Tibial nerve (tissue), 4 donors: Measurements from ENCODE around the gene WNT3A. TPM values are rescaled to one million over a fixed set of nuclear protein-coding genes. Genes with fewer than 3 reads are reported as not detected.

Source experiments
- DNase-seq, 2 donors: peaks; one replicate each; pipeline ENCODE4 v3.0.0-alpha.2; 2019; ENCODE audit warnings: low spot score in 2 of 2
- H3K27ac ChIP-seq, 4 donors: fragments of 200-600 bp; sonication (generic) in 3 of 4; one replicate each; pipeline ENCODE4 v1.5.1; 2017 to 2019; ENCODE audit warnings: mild to moderate bottlenecking in 1 of 4
- H3K27me3 ChIP-seq, 2 donors: fragments of 200-600 bp; sonication (generic) in 1 of 2; one replicate each; pipeline versions ENCODE4 v1.5.1 to v1.6.0; 2017 to 2019
- H3K36me3 ChIP-seq, 3 donors: fragments of 200-600 bp; sonication (generic); one replicate each; pipeline ENCODE4 v1.5.1; 2018 to 2019
- H3K4me1 ChIP-seq, 4 donors: fragments of 200-600 bp; sonication (generic) in 3 of 4; one replicate each; pipeline ENCODE4 v1.5.1; 2017 to 2019
- H3K4me3 ChIP-seq, 4 donors: fragments of 200-600 bp; sonication (generic) in 3 of 4; one replicate each; pipeline ENCODE4 v1.5.1; 2017 to 2019; ENCODE audit warnings: mild to moderate bottlenecking in 1 of 4, moderate library complexity in 1 of 4
- H3K9me3 ChIP-seq, 4 donors: fragments of 200-600 bp; sonication (generic) in 3 of 4; one replicate each; pipeline ENCODE4 v1.5.1; 2017 to 2019
- EP300 ChIP-seq, 2 donors: sonication (generic); formaldehyde crosslinking; IDR thresholded peaks; one replicate each; pipeline ENCODE4 v1.6.1; 2017; ENCODE audit warnings: antibody characterized with exemption in 2 of 2, mild to moderate bottlenecking in 1 of 2
- POLR2A ChIP-seq, 2 donors: fragments of 450-650 bp; IDR thresholded peaks; one replicate each; pipeline ENCODE4 v1.6.1; 2017; ENCODE audit warnings: antibody characterized with exemption in 2 of 2, mild to moderate bottlenecking in 2 of 2, moderate library complexity in 2 of 2
- WGBS, 2 donors: methylation state at CpG; one replicate each; pipeline ENCODE4 v1.1.5; 2018; 5-methylcytosine and 5-hydroxymethylcytosine counted together
- total RNA-seq, 4 donors: library from RNA; depleted of rRNA; stranded (reverse); fragments of >200 nt; gene quantifications; one replicate each; pipeline ENCODE4 v1.1.0, GENCODE V29; 2016
- TF ChIP-seq, protein P1 (sequence below), 5 experiments: fragments of 200-600 bp in 3 of 5; fragments of 450-650 bp in 2 of 5; sonication (generic) in 3 of 5; IDR thresholded peaks; one replicate each; pipeline ENCODE4 v1.5.1; 2016 to 2019; ENCODE audit warnings: antibody characterized with exemption in 5 of 5, mild to moderate bottlenecking in 3 of 5, moderate library complexity in 2 of 5

WNT3A gene
- total RNA-seq, 4 donors from 2014 or later: not detected

DNA sequence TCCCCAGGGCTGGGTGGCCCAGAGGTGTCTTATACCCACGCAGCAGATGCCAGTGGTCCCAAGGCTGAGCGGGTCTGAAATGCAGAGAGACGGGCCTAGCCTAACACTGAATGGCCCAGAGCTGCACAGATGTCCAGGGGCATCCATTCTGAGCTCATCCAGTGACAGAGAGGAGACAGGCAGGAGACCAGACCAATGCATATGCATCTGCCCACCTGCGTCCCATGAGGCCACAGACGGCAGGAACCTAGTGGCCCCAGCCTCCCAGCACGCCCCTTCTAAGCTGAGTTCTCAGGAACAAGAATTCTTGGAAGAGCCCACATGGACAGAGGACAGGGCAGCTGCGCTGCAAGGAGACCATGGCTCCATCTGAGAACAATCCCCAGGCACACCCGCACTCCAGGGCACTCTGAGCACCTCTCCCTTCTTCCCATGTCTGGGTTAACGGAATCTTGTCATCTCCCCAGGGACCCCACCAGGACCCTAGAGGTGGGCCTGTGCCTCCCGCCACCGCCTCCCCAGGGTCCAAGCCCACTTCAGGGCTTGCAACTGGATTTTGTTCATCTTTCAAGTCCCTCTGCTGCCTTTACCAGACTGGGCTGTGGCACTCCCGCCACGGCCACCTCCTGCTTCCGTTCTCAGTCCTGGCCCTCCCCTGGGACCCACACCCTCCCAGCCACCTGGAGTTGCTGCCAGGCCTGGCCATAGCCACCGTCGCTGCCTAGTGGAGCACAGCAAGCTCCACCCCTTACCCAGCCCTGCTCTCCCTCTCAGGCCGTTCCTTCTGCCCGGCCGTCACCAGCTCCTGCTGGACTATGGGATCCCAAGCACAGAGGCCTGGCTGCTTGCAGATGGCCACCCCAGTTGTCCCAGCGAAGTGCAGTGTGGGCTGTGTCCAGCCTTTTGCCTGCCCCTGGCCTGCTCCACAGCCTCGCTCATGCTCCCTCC lies 3.3 kb downstream of the WNT3A start:
- TF ChIP-seq EP300 (IDR thresholded peaks at IDR 0.05) (no peak), POLR2A (IDR thresholded peaks at IDR 0.05) (no peak)
- TF ChIP-seq, protein P1, sequence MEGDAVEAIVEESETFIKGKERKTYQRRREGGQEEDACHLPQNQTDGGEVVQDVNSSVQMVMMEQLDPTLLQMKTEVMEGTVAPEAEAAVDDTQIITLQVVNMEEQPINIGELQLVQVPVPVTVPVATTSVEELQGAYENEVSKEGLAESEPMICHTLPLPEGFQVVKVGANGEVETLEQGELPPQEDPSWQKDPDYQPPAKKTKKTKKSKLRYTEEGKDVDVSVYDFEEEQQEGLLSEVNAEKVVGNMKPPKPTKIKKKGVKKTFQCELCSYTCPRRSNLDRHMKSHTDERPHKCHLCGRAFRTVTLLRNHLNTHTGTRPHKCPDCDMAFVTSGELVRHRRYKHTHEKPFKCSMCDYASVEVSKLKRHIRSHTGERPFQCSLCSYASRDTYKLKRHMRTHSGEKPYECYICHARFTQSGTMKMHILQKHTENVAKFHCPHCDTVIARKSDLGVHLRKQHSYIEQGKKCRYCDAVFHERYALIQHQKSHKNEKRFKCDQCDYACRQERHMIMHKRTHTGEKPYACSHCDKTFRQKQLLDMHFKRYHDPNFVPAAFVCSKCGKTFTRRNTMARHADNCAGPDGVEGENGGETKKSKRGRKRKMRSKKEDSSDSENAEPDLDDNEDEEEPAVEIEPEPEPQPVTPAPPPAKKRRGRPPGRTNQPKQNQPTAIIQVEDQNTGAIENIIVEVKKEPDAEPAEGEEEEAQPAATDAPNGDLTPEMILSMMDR (IDR thresholded peaks at IDR 0.05): no peak
- 58 to 68% methylated on average over 20 to 21 of the region's 21 CpGs for WGBS, 2 donors
- H3K36me3 ChIP-seq: no peaks in the 10 kb centered on the region
- no peak overlapping the region for H3K27ac ChIP-seq
- no peaks in the 10 kb centered on the region for H3K9me3 ChIP-seq
- peaks cover 0 to 27% (median 0%) of the 10 kb centered on the region in 4 donors for H3K4me1 ChIP-seq
- H3K4me3 ChIP-seq: no peak overlapping the region
- DNase-seq: no peak
- peaks cover 0 to 40% of the 10 kb centered on the region in 2 donors for H3K27me3 ChIP-seq

DNA sequence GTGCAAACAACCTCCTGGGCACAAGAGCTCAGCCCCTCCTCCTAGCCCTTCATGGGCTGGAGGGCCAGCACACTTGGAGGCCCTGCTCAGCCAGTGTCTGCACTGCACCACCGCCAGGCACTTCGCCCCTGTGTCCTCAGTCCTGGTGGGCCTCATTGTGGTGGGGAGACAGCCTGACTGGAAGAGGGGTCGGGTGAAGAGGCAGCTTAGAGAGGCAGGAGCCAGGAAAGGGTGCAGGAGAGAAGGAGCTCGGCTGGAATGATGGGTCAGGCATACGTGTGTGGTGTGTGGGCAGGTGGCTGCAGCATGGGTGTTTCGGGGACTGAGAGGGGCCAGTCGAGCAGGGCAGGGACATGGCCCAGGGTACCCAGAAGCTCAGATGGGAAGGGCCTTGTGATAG lies 4.1 kb downstream of the WNT3A start:
- no peak overlapping the region for H3K27ac ChIP-seq
- TF ChIP-seq EP300 (IDR thresholded peaks at IDR 0.05): no peak
- TF ChIP-seq, protein P1 (IDR thresholded peaks at IDR 0.05): no peak
- no peak for TF ChIP-seq POLR2A (IDR thresholded peaks at IDR 0.05)
- WGBS, 2 donors: 59 to 67% methylated on average over 7 of the region's 7 CpGs
- no peak overlapping the region for H3K4me3 ChIP-seq
- no peak for DNase-seq
- peaks cover 0 to 32% of the 10 kb centered on the region in 2 donors for H3K27me3 ChIP-seq
- no peaks in the 10 kb centered on the region for H3K9me3 ChIP-seq
- no peaks in the 10 kb centered on the region for H3K36me3 ChIP-seq
- peaks cover 0 to 24% (median 0%) of the 10 kb centered on the region in 4 donors for H3K4me1 ChIP-seq

DNA sequence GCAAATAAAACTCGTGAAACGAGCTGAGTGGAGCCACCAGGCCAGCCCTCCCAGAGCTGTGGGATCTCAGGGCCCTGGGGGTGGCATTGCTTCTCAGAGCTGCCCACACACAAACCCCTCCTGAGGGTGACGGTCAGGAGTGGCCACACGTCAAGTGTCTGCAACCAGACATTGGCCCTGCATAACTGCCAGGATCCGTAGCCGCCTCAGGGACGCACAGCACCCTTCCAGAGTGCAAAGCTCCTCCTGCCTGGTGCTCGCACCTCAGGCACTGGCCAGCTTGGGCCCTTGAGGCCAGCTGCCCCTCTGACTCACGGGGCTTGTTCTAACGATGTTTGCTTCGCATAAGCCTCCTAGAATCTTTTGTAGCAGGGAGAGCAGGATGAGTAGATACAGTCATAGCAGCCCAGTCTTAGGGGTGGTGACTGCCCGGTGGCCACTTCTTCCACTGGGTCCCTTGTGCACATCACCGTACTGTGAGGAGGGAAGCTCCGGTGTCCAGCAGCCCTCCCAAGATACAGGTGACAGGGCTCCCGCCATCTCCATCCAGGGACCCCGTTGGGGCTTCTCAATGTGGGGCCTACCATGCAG lies 5.0 kb downstream of the WNT3A start:
- 67 to 77% methylated on average over 15 to 16 of the region's 16 CpGs for WGBS, 2 donors
- H3K4me3 ChIP-seq: no peak overlapping the region
- peaks cover 0 to 17% (median 0%) of the 10 kb centered on the region in 4 donors for H3K4me1 ChIP-seq
- TF ChIP-seq, protein P1 (IDR thresholded peaks at IDR 0.05): no peak
- TF ChIP-seq POLR2A (IDR thresholded peaks at IDR 0.05) (no peak), EP300 (IDR thresholded peaks at IDR 0.05) (no peak)
- H3K27ac ChIP-seq: no peak overlapping the region
- H3K9me3 ChIP-seq: no peaks in the 10 kb centered on the region
- no peak for DNase-seq
- no peaks in the 10 kb centered on the region for H3K36me3 ChIP-seq
- peaks cover 0 to 27% of the 10 kb centered on the region in 2 donors for H3K27me3 ChIP-seq

DNA sequence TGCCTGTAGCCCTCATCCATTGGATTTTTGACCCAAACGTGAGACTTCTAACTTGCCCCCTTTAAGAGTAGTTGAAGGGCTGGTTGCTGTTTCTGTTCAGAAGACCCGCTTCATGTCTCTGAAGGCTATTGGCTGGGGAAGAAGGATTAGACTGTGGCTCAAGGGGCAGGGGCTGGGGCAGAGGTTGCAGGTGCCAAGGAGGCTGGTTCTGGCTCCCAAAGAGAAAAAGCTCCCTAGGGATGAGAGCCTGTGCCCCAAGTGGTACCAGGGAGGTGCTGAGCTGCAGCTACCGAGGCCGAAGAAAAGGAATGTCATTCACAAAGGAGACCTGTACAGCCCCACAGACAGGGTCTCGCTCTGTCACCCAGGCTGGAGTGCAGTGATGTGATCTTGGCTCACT lies 5.8 kb downstream of the WNT3A start:
- Histone ChIP-seq H3K36me3 (no peaks in the 10 kb centered on the region), H3K4me3 (no peak overlapping the region), H3K4me1 (peaks cover 0 to 9% (median 0%) of the 10 kb centered on the region in 4 donors), H3K27ac (no peak overlapping the region), H3K27me3 (peaks cover 0 to 22% of the 10 kb centered on the region in 2 donors), H3K9me3 (no peaks in the 10 kb centered on the region)
- no peak for DNase-seq
- WGBS, 2 donors: 77 to 88% methylated on average over 5 of the region's 5 CpGs
- TF ChIP-seq EP300 (IDR thresholded peaks at IDR 0.05) (no peak), POLR2A (IDR thresholded peaks at IDR 0.05) (no peak)
- TF ChIP-seq, protein P1 (IDR thresholded peaks at IDR 0.05): no peak
